ENCODE results near the gene CFAP251.

GRCh38 chr12:121926874-121927706, 8.7 kb downstream of the CFAP251 start:
- TF ChIP-seq CEBPB (IDR thresholded peaks at IDR 0.05) (no peak), REST (IDR thresholded peaks at IDR 0.05; ENCODE audit: low read depth) (no peak), CREB1 (IDR thresholded peaks at IDR 0.05; ENCODE audit: low read depth) (no peak), TAF1 (IDR thresholded peaks at IDR 0.05; ENCODE audit: low read depth) (no peak), ZBTB7A (IDR thresholded peaks at IDR 0.05; ENCODE audit: low read depth) (no peak), TCF12 (IDR thresholded peaks at IDR 0.05; ENCODE audit: low read depth) (no peak), EGR1 (IDR thresholded peaks at IDR 0.05) (no peak)

Measured in Ishikawa (cell line).